ENCODE results near the gene ANKS3.

- no peak for TF ChIP-seq CTCF (IDR thresholded peaks at IDR 0.05)
- TF ChIP-seq EZH2 (IDR thresholded peaks at IDR 0.05; ENCODE audit: borderline replicate concordance, insufficient read depth, low read depth, low read length, poor library complexity, severe bottlenecking), result no peak
These were observed 44.0 kb upstream of the ANKS3 start for GRCh38 chr16:4778050-4778392.
